ENCODE data around the gene TRPM2. TPM values are rescaled to one million over a fixed set of nuclear protein-coding genes. Genes with fewer than 3 reads are reported as not detected.

The TRPM2 gene
- total and polyA plus RNA-seq, 2 donors (not counting 3 experiments of a cell fraction or from before 2014, with no cell fraction given), result not detected

DNA sequence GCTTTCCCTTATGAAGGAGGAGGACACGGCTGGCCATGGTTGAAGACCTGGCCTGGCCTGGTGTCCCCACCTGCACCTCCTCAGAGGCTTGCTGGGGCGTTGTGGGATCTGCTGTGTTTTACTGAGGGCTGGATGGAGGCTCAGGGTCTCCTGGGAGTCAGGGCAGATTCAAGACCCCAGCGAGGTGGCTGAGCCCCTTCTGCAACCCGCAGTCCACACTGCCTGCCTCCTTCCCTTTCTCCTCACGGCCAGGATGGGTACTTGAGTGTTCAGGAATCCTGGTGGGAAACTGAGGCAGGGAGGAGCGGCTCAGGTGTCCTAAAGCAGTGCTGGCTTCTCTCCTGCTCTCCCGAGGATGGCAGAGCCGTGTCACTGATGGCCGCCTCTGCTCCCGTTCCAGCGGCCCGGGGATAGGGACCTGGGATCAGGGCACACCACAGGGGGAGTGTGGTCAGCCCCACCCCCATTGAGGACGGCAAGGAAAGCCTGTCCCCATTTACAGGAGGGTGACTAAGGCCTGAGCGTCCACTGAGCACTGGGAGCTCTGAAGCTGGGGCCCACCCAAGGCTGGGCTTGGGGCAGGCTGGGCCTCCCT is 47.5 kb downstream of the TRPM2 start:
- Histone ChIP-seq H3K27me3 (ENCODE audit: control insufficient read depth in 2 of 2, insufficient read depth in 2 of 2, low read length in 2 of 2) (no peaks in the 10 kb centered on the region), H3K9ac (replicated peaks; ENCODE audit: extremely low read depth, insufficient read depth, low read length) (no peak overlapping the region), H4K20me1 (replicated peaks; ENCODE audit: control insufficient read depth, extremely low read depth, insufficient read depth, low read length) (no peaks in the 10 kb centered on the region), H3K4me2 (ENCODE audit: insufficient read depth, low read length) (no peak overlapping the region), H3K27ac (ENCODE audit: insufficient read depth, low read depth, low read length) (no peak overlapping the region), H3K79me2 (ENCODE audit: control insufficient read depth, insufficient read depth, low read length) (no peaks in the 10 kb centered on the region), H3K9me3 (replicated peaks; ENCODE audit: control insufficient read depth, insufficient read depth, low read length) (peaks cover 3% of the 10 kb centered on the region), H3K36me3 (ENCODE audit: control insufficient read depth in 2 of 2, extremely low read depth in 1 of 2, insufficient read depth in 2 of 2, low read length in 2 of 2) (no peaks in the 10 kb centered on the region), H2AFZ (ENCODE audit: low read depth, low read length) (no peak overlapping the region), H3K9me1 (replicated peaks; ENCODE audit: control insufficient read depth, extremely low read depth, insufficient read depth, low read length) (no peaks in the 10 kb centered on the region), H3K4me3 (replicated peaks in 1 of 3; ENCODE audit: insufficient read depth in 1 of 3, low read depth in 1 of 3, low read length in 3 of 3) (no peak overlapping the region), H3K4me1 (ENCODE audit: control insufficient read depth, extremely low read depth, insufficient read depth, low read length) (no peaks in the 10 kb centered on the region)
- no TSS peak for BruUV-seq (replicated peaks)
- TF ChIP-seq FOS (IDR thresholded peaks at IDR 0.05; ENCODE audit: borderline replicate concordance, insufficient read depth, low read length) (no peak), POLR2AphosphoS5 (IDR thresholded peaks at IDR 0.05; ENCODE audit: insufficient read depth, low read depth, low read length) (no peak), POLR2A (IDR thresholded peaks at IDR 0.05; ENCODE audit: low read depth, low read length) (no peak), GATA2 (IDR thresholded peaks at IDR 0.05; ENCODE audit: insufficient read depth, insufficient read length, low read depth, low read length) (no peak), CTCF (IDR thresholded peaks at IDR 0.05; ENCODE audit: extremely low read depth in 1 of 2, insufficient read depth in 1 of 2, low read depth in 1 of 2, low read length in 2 of 2) (no peak), EZH2 (IDR thresholded peaks at IDR 0.05; ENCODE audit: borderline replicate concordance, low read depth, low read length, severe bottlenecking) (no peak), MYC (IDR thresholded peaks at IDR 0.05; ENCODE audit: low read depth, low read length) (no peak), JUN (IDR thresholded peaks at IDR 0.05; ENCODE audit: borderline replicate concordance, insufficient read depth, insufficient read length, low read depth) (no peak)
- TF ChIP-seq, protein P1, sequence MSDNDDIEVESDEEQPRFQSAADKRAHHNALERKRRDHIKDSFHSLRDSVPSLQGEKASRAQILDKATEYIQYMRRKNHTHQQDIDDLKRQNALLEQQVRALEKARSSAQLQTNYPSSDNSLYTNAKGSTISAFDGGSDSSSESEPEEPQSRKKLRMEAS (IDR thresholded peaks at IDR 0.05; ENCODE audit: insufficient read depth, insufficient read length), result no peak
- dilution Hi-C loops (cut with MboI; ENCODE audit: extremely low pct_ligation_motif_present, low sequenced_read_pairs), result no loop called here
- DNase-seq (ENCODE audit: low read depth, low spot score) (no peak), FAIRE-seq (no peak)
- CTCF ChIA-PET, result no interaction called here
- intact Hi-C loops (cut with micrococcal nuclease), result no loop called here
- POLR2A ChIA-PET, result no interaction called here

Measured in endothelial cell of umbilical vein (primary cell).